Prostate gland (tissue), 2 donors: Measurements from ENCODE around the gene RHAG. TPM values are rescaled to one million over a fixed set of nuclear protein-coding genes. Genes with fewer than 3 reads are reported as not detected.
"Not testable (repeated sequence)": the region's sequence is repeated elsewhere in the genome, so short reads cannot be mapped to it uniquely, and the experiment has no call there.

Experiments
- DNase-seq: peaks from one replicate; pipeline ENCODE4 v3.0.0-alpha.2; 2019; ENCODE audit warnings: low spot score
- H3K27ac ChIP-seq, 2 donors: fragments of 200-600 bp; sonication (generic); 2 replicates each; pipeline ENCODE4 v1.5.1; 2017 to 2019
- H3K27me3 ChIP-seq: fragments of 200-600 bp; sonication (generic); replicated peaks from 2 replicates; pipeline ENCODE4 v1.5.1; 2019; ENCODE audit not compliant: insufficient read depth
- H3K36me3 ChIP-seq, 2 donors: fragments of 200-600 bp; sonication (generic); 1 replicate in 1 of 2; 2 replicates in 1 of 2; pipeline versions ENCODE4 v1.5.1 to v1.8.1; 2017 to 2019
- H3K4me1 ChIP-seq: fragments of 200-600 bp; sonication (generic); replicated peaks from 2 replicates; pipeline ENCODE4 v1.5.1; 2019
- H3K4me3 ChIP-seq, 2 donors: fragments of 200-600 bp; sonication (generic); 2 replicates each; pipeline ENCODE4 v1.5.1; 2017 to 2019
- H3K9me3 ChIP-seq: fragments of 200-600 bp; sonication (generic); 2 replicates; pipeline ENCODE4 v1.5.1; 2017
- CTCF ChIP-seq, 4 experiments: fragments of 200-600 bp in 2 of 4; fragments of 450-650 bp in 2 of 4; sonication (generic) in 2 of 4; IDR thresholded peaks; 1 replicate in 3 of 4; 2 replicates in 1 of 4; pipeline ENCODE4 v1.5.1; 2016 to 2019; ENCODE audit warnings: antibody characterized with exemption in 4 of 4, mild to moderate bottlenecking in 2 of 4, moderate library complexity in 2 of 4
- POLR2A ChIP-seq: fragments of 450-650 bp; IDR thresholded peaks from one replicate; pipeline ENCODE4 v1.6.1; 2016; ENCODE audit warnings: antibody characterized with exemption, mild to moderate bottlenecking
- POLR2AphosphoS5 ChIP-seq: sonication (generic); formaldehyde crosslinking; IDR thresholded peaks from one replicate; pipeline ENCODE4 v1.6.1; 2017; ENCODE audit warnings: antibody characterized with exemption
- WGBS: methylation state at CpG from one replicate; pipeline ENCODE4 v1.1.5; 2018; 5-methylcytosine and 5-hydroxymethylcytosine counted together
- intact Hi-C: fragments of 100-400 bp; cut with DNase I; formaldehyde crosslinking; loops from one replicate; pipeline ENCODE4 v1.14.2; 2022
- total RNA-seq, 2 donors: library from RNA; depleted of rRNA; stranded (reverse); fragments of >200 nt; gene quantifications; one replicate each; pipeline ENCODE4 v1.1.0, GENCODE V29; 2016

Gene RHAG
- total RNA-seq, 2 donors from 2014 or later: not detected

GRCh38 chr6:49632727-49633126 lies 3.9 kb downstream of the RHAG start:
- intact Hi-C loops: no loop called here
- WGBS: 61% methylated on average over 3 of the region's 3 CpGs

GRCh38 chr6:49629485-49630088 lies 7.1 kb downstream of the RHAG start:
- H3K9me3 ChIP-seq, H3K4me1 ChIP-seq, intact Hi-C loops, H3K36me3 ChIP-seq, DNase-seq, H3K4me3 ChIP-seq, H3K27ac ChIP-seq, H3K27me3 ChIP-seq: not testable (repeated sequence)
- WGBS: 97% methylated on average over 21 of the region's 36 CpGs

More at GRCh38 chr6:49632727-49633126, 3.9 kb downstream of the RHAG start:
- Histone ChIP-seq H3K27ac (no peak overlapping the region), H3K9me3 (no peaks in the 10 kb centered on the region), H3K4me3 (no peak overlapping the region), H3K27me3 (no peaks in the 10 kb centered on the region), H3K4me1 (no peaks in the 10 kb centered on the region), H3K36me3 (no peaks in the 10 kb centered on the region)
- no peak for DNase-seq
- TF ChIP-seq POLR2A (no peak), CTCF (IDR thresholded peaks at IDR 0.05) (no peak), POLR2AphosphoS5 (no peak)

- H3K4me1 ChIP-seq: no peaks in the 10 kb centered on the region
- 86% methylated on average over 3 of the region's 3 CpGs for WGBS
- no peaks in the 10 kb centered on the region for H3K36me3 ChIP-seq
- H3K4me3 ChIP-seq: no peak overlapping the region
- H3K27ac ChIP-seq: no peak overlapping the region
- no peak for DNase-seq
- H3K9me3 ChIP-seq: no peaks in the 10 kb centered on the region
- H3K27me3 ChIP-seq: no peaks in the 10 kb centered on the region
- intact Hi-C loops: no loop called here
- no peak for TF ChIP-seq POLR2A
- no peak for TF ChIP-seq CTCF (IDR thresholded peaks at IDR 0.05)
- TF ChIP-seq POLR2AphosphoS5: no peak
Observed at GRCh38 chr6:49626811-49627210, 9.8 kb downstream of the RHAG start.

GRCh38 chr6:49618257-49618656 lies 18.4 kb downstream of the RHAG start:
- DNase-seq: no peak

GRCh38 chr6:49614144-49614543 lies 22.5 kb downstream of the RHAG start:
- intact Hi-C loops: not testable (repeated sequence)
- WGBS: 87% methylated on average over 5 of the region's 5 CpGs

More at GRCh38 chr6:49618257-49618656, 18.4 kb downstream of the RHAG start:
- Histone ChIP-seq H3K4me3 (no peak overlapping the region), H3K27ac (no peak overlapping the region), H3K9me3 (no peaks in the 10 kb centered on the region), H3K4me1 (no peaks in the 10 kb centered on the region), H3K27me3 (no peaks in the 10 kb centered on the region), H3K36me3 (no peaks in the 10 kb centered on the region)
- TF ChIP-seq POLR2A (no peak), CTCF (IDR thresholded peaks at IDR 0.05) (no peak), POLR2AphosphoS5 (no peak)
- intact Hi-C loops: no loop called here

GRCh38 chr6:49609285-49609684 lies 27.4 kb downstream of the RHAG start:
- WGBS: 47% methylated on average over 1 of the region's 1 CpG
- intact Hi-C loops: no loop called here
- Histone ChIP-seq H3K4me3 (no peak overlapping the region), H3K27ac (no peak overlapping the region), H3K27me3 (no peaks in the 10 kb centered on the region), H3K9me3 (no peaks in the 10 kb centered on the region), H3K4me1 (no peaks in the 10 kb centered on the region), H3K36me3 (no peaks in the 10 kb centered on the region)
- no peak for DNase-seq
- TF ChIP-seq POLR2AphosphoS5: no peak
- TF ChIP-seq POLR2A: no peak

More at GRCh38 chr6:49614144-49614543, 22.5 kb downstream of the RHAG start:
- H3K4me3 ChIP-seq, DNase-seq, H3K27ac ChIP-seq, H3K36me3 ChIP-seq, H3K9me3 ChIP-seq, H3K4me1 ChIP-seq, H3K27me3 ChIP-seq: not testable (repeated sequence)

GRCh38 chr6:49608275-49608674 lies 28.4 kb downstream of the RHAG start:
- H3K4me3 ChIP-seq, H3K9me3 ChIP-seq, intact Hi-C loops, H3K36me3 ChIP-seq, H3K27me3 ChIP-seq, H3K4me1 ChIP-seq, H3K27ac ChIP-seq, DNase-seq: not testable (repeated sequence)
- 80% methylated on average over 9 of the region's 9 CpGs for WGBS
